Stimulated activated CD8-positive, alpha-beta memory T cell treated with anti-CD3 and anti-CD28 coated beads, Interleukin-15, amount 100 ng/mL, for 48 hours (primary cell): Measurements from ENCODE around the gene PGM3.

Source experiments
- DNase-seq, 2 donors: peaks; one replicate each; pipeline ENCODE4 v3.0.0-alpha.2; 2020; ENCODE audit warnings: low read depth in 2 of 2

The PGM3 gene

DNA sequence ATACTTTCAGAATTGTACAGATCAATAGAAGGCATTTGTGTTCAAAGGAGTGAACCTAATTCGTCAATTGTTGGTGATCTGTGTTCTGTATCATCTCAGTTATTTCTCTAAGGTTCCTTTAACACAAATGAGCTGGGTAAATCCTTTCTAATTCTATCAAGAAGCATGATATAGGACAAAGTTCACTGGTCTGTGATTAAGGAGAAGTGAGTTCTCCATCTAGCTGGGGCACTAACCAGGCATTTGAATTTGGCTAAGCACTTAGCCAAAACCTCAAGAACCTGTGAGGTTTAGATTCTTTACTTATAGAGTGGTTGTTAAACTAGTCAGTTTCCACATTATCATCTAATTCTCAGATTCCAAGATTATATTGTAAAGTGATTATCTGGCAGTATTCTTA lies 75.3 kb downstream of the PGM3 start:
- DNase-seq = no peak
